GM23338 (cell line): ENCODE measurements around the gene ADCY1. TPM values are rescaled to one million over a fixed set of nuclear protein-coding genes. Genes with fewer than 3 reads are reported as not detected.

Experiments
- ATAC-seq: fragments of 200-7000 bp; cut with Tn5 transposase; 3 replicates; pipeline ENCODE4 v1.9.1; 2020
- DNase-seq: peaks from one replicate; pipeline ENCODE4 v3.0.0-alpha.2; 2015; ENCODE audit warnings: low spot score
- H2AFZ ChIP-seq: fragments of 200-600 bp; sonication (generic); 2 replicates; pipeline ENCODE4 v1.8.0; 2016; ENCODE audit warnings: antibody characterized with exemption, mild to moderate bottlenecking, moderate library complexity
- H3F3A ChIP-seq: fragments of 200-600 bp; sonication (generic); replicated peaks from 2 replicates; pipeline ENCODE4 v1.8.0; 2017; ENCODE audit warnings: antibody characterized with exemption, mixed run types, low read depth
- H3K27ac ChIP-seq: fragments of 200-600 bp; sonication (generic); 2 replicates; pipeline ENCODE4 v1.6.1; 2016; ENCODE audit warnings: low read depth
- H3K27me3 ChIP-seq: fragments of 200-600 bp; sonication (generic); 2 replicates; pipeline ENCODE4 v1.8.0; 2016; ENCODE audit warnings: mild to moderate bottlenecking, mixed run types, moderate library complexity; ENCODE audit not compliant: insufficient read depth
- H3K36me3 ChIP-seq: fragments of 200-600 bp; sonication (generic); 2 replicates; pipeline ENCODE4 v1.8.0; 2016; ENCODE audit warnings: mild to moderate bottlenecking; ENCODE audit not compliant: insufficient read depth
- H3K4me1 ChIP-seq: fragments of 200-600 bp; sonication (generic); 2 replicates; pipeline ENCODE4 v1.8.0; 2016; ENCODE audit warnings: mild to moderate bottlenecking, moderate library complexity; ENCODE audit not compliant: insufficient read depth
- H3K4me2 ChIP-seq: fragments of 200-600 bp; sonication (generic); 2 replicates; pipeline ENCODE4 v1.7.1; 2017; ENCODE audit warnings: mixed run types
- H3K4me3 ChIP-seq: fragments of 200-600 bp; sonication (generic); 2 replicates; pipeline ENCODE4 v1.6.1; 2016; ENCODE audit warnings: mixed run types
- H3K79me2 ChIP-seq: fragments of 200-600 bp; sonication (generic); replicated peaks from 2 replicates; pipeline ENCODE4 v1.8.0; 2017; ENCODE audit warnings: mild to moderate bottlenecking; ENCODE audit not compliant: insufficient read depth
- H3K9me2 ChIP-seq: fragments of 200-600 bp; sonication (generic); 2 replicates; pipeline ENCODE4 v1.8.0; 2017; ENCODE audit not compliant: insufficient read depth
- H4K20me1 ChIP-seq: fragments of 200-600 bp; sonication (generic); replicated peaks from 2 replicates; pipeline ENCODE4 v1.8.0; 2017; ENCODE audit warnings: mild to moderate bottlenecking; ENCODE audit not compliant: insufficient read depth
- H3K27ac Mint-ChIP-seq: 2 replicates; pipeline ENCODE4 v1.8.0; 2020; ENCODE audit warnings: inconsistent platforms, mild to moderate bottlenecking, moderate library complexity, mixed read lengths
- H3K27me3 Mint-ChIP-seq: 3 replicates; pipeline ENCODE4 v1.8.0; 2022; ENCODE audit warnings: low read depth, mild to moderate bottlenecking, moderate library complexity, mixed read lengths, inconsistent platforms; ENCODE audit not compliant: insufficient read depth, poor library complexity
- H3K36me3 Mint-ChIP-seq: 3 replicates; pipeline ENCODE4 v1.8.0; 2021; ENCODE audit warnings: low read depth, mild to moderate bottlenecking, inconsistent platforms, moderate library complexity, mixed read lengths
- H3K4me1 Mint-ChIP-seq: 3 replicates; pipeline ENCODE4 v1.8.0; 2020; ENCODE audit warnings: mild to moderate bottlenecking, inconsistent platforms, mixed read lengths
- H3K4me3 Mint-ChIP-seq: 3 replicates; pipeline ENCODE4 v1.8.0; 2021; ENCODE audit warnings: moderate library complexity, mild to moderate bottlenecking, inconsistent platforms, mixed read lengths
- H3K9me3 Mint-ChIP-seq: 3 replicates; pipeline ENCODE4 v1.8.0; 2020; ENCODE audit warnings: moderate library complexity, mild to moderate bottlenecking, inconsistent platforms, mixed read lengths
- CREB1 ChIP-seq: fragments of 250-450 bp; sonication (Bioruptor Pico); IDR thresholded peaks from 2 replicates; pipeline ENCODE4 v1.5.0; 2020; ENCODE audit warnings: low read depth, mild to moderate bottlenecking, moderate library complexity
- EZH2 ChIP-seq: fragments of 200-600 bp; sonication (generic); IDR thresholded peaks from one replicate; pipeline ENCODE4 v1.8.0; 2017; ENCODE audit warnings: antibody characterized with exemption, mild to moderate bottlenecking, low read depth; ENCODE audit not compliant: unreplicated experiment
- EZH2phosphoT487 ChIP-seq: fragments of 200-600 bp; sonication (generic); IDR thresholded peaks from one replicate; pipeline ENCODE4 v1.8.1; 2018; ENCODE audit warnings: antibody characterized with exemption; ENCODE audit not compliant: unreplicated experiment
- JUNB ChIP-seq: IDR thresholded peaks from one replicate; pipeline ENCODE4 v1.6.1; 2016; ENCODE audit warnings: antibody characterized with exemption; ENCODE audit not compliant: unreplicated experiment
- NANOG ChIP-seq: IDR thresholded peaks from 2 replicates; pipeline ENCODE4 v1.6.1; 2016; ENCODE audit warnings: antibody characterized with exemption, borderline replicate concordance
- POLR2AphosphoS5 ChIP-seq: IDR thresholded peaks from 2 replicates; pipeline ENCODE4 v1.6.1; 2016; ENCODE audit warnings: antibody characterized with exemption, low read depth
- STAT1 ChIP-seq: IDR thresholded peaks from one replicate; pipeline ENCODE4 v1.6.1; 2016; ENCODE audit warnings: antibody characterized with exemption; ENCODE audit not compliant: unreplicated experiment
- ZNF114 ChIP-seq: fragments of 250-450 bp; sonication (Bioruptor Pico); IDR thresholded peaks from 2 replicates; pipeline ENCODE4 v1.5.0; 2020; ENCODE audit warnings: mild to moderate bottlenecking, moderate library complexity
- ZNF331 ChIP-seq: fragments of 250-450 bp; sonication (Bioruptor Pico); IDR thresholded peaks from 2 replicates; pipeline ENCODE4 v1.5.0; 2020; ENCODE audit warnings: low read depth, mild to moderate bottlenecking, moderate library complexity
- polyA plus RNA-seq: library from polyadenylated mRNA; unstranded; fragments of >200 nt; fragmentation: Nextera tagmentation; extraction: Ambion mirVana; gene quantifications from 2 replicates; pipeline ENCODE4 v1.2.1, GENCODE V29; 2016
- total RNA-seq: library from RNA; depleted of rRNA; stranded (reverse); fragments of >200 nt; shearing (Covaris generic); gene quantifications from 2 replicates; pipeline ENCODE4 v1.2.3, GENCODE V29; 2014
- TF ChIP-seq, protein P1 (sequence below): IDR thresholded peaks from 2 replicates; pipeline ENCODE4 v1.6.1; 2016; ENCODE audit warnings: antibody characterized with exemption
- TF ChIP-seq, protein P2 (sequence below): IDR thresholded peaks from one replicate; pipeline ENCODE4 v1.6.1; 2018; ENCODE audit warnings: antibody characterized with exemption; ENCODE audit not compliant: unreplicated experiment
- TF ChIP-seq, protein P3 (sequence below), 2 experiments: fragments of 200-600 bp in 1 of 2; sonication (generic) in 1 of 2; conservative IDR thresholded peaks; 2 replicates each; pipeline versions ENCODE4 v1.5.1 to v1.6.1; 2016 to 2017; ENCODE audit warnings: antibody characterized with exemption in 2 of 2, low read depth in 2 of 2, mild to moderate bottlenecking in 2 of 2, moderate library complexity in 1 of 2

Gene ADCY1
- total and polyA plus RNA-seq, 2 experiments from 2014 or later = 2.3 to 18.7 TPM

- Histone ChIP-seq H3K4me2 (no peak overlapping the region), H3K27me3 (no peaks in the 10 kb centered on the region), H3K4me3 (no peak overlapping the region), H3K36me3 (no peaks in the 10 kb centered on the region), H3K27ac (no peak overlapping the region), H3K79me2 (no peaks in the 10 kb centered on the region), H3K9me2 (no peaks in the 10 kb centered on the region), H4K20me1 (no peaks in the 10 kb centered on the region), H3K4me1 (no peaks in the 10 kb centered on the region), H2AFZ (no peak overlapping the region), H3F3A (no peaks in the 10 kb centered on the region)
- Mint-ChIP-seq H3K4me1 (no peaks in the 10 kb centered on the region), H3K27ac (no peak overlapping the region), H3K36me3 (peaks cover 5% of the 10 kb centered on the region; the same call in 1 of the 3 replicates), H3K27me3 (no peaks in the 10 kb centered on the region), H3K9me3 (no peaks in the 10 kb centered on the region), H3K4me3 (no peak overlapping the region)
- TF ChIP-seq NANOG = no peak
- TF ChIP-seq, protein P1, sequence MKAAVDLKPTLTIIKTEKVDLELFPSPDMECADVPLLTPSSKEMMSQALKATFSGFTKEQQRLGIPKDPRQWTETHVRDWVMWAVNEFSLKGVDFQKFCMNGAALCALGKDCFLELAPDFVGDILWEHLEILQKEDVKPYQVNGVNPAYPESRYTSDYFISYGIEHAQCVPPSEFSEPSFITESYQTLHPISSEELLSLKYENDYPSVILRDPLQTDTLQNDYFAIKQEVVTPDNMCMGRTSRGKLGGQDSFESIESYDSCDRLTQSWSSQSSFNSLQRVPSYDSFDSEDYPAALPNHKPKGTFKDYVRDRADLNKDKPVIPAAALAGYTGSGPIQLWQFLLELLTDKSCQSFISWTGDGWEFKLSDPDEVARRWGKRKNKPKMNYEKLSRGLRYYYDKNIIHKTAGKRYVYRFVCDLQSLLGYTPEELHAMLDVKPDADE = no peak
- no peak for TF ChIP-seq CREB1 (CRISPR knock-in tag)
- TF ChIP-seq EZH2 = no peak
- no peak for TF ChIP-seq POLR2AphosphoS5
- TF ChIP-seq EZH2phosphoT487 = no peak
- no peak for TF ChIP-seq ZNF114 (CRISPR knock-in tag)
- no peak for TF ChIP-seq JUNB
- TF ChIP-seq, protein P2, sequence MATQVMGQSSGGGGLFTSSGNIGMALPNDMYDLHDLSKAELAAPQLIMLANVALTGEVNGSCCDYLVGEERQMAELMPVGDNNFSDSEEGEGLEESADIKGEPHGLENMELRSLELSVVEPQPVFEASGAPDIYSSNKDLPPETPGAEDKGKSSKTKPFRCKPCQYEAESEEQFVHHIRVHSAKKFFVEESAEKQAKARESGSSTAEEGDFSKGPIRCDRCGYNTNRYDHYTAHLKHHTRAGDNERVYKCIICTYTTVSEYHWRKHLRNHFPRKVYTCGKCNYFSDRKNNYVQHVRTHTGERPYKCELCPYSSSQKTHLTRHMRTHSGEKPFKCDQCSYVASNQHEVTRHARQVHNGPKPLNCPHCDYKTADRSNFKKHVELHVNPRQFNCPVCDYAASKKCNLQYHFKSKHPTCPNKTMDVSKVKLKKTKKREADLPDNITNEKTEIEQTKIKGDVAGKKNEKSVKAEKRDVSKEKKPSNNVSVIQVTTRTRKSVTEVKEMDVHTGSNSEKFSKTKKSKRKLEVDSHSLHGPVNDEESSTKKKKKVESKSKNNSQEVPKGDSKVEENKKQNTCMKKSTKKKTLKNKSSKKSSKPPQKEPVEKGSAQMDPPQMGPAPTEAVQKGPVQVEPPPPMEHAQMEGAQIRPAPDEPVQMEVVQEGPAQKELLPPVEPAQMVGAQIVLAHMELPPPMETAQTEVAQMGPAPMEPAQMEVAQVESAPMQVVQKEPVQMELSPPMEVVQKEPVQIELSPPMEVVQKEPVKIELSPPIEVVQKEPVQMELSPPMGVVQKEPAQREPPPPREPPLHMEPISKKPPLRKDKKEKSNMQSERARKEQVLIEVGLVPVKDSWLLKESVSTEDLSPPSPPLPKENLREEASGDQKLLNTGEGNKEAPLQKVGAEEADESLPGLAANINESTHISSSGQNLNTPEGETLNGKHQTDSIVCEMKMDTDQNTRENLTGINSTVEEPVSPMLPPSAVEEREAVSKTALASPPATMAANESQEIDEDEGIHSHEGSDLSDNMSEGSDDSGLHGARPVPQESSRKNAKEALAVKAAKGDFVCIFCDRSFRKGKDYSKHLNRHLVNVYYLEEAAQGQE = no peak
- no peak for TF ChIP-seq STAT1
- no peak for TF ChIP-seq ZNF331 (CRISPR knock-in tag)
- TF ChIP-seq, protein P3, sequence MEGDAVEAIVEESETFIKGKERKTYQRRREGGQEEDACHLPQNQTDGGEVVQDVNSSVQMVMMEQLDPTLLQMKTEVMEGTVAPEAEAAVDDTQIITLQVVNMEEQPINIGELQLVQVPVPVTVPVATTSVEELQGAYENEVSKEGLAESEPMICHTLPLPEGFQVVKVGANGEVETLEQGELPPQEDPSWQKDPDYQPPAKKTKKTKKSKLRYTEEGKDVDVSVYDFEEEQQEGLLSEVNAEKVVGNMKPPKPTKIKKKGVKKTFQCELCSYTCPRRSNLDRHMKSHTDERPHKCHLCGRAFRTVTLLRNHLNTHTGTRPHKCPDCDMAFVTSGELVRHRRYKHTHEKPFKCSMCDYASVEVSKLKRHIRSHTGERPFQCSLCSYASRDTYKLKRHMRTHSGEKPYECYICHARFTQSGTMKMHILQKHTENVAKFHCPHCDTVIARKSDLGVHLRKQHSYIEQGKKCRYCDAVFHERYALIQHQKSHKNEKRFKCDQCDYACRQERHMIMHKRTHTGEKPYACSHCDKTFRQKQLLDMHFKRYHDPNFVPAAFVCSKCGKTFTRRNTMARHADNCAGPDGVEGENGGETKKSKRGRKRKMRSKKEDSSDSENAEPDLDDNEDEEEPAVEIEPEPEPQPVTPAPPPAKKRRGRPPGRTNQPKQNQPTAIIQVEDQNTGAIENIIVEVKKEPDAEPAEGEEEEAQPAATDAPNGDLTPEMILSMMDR (conservative IDR thresholded peaks at IDR 0.05; ENCODE audit: low read depth in 2 of 2) = no peak
- ATAC-seq (no peak), DNase-seq (no peak)
These were observed 96.1 kb downstream of the ADCY1 start for GRCh38 chr7:45670227-45670626.
